NCI-H2029 treated with DMSO at 0.1 percent for 48 hours (cell line): ENCODE measurements around the gene EIF2S2.
A peak's percentile ranks its signal among the peaks of the same experiment; 100 is the strongest.

Source experiments
- DNase-seq: peaks from one replicate; lab custom pipeline; 2025; lab: John Stamatoyannopoulos, UW

Gene EIF2S2

DNA sequence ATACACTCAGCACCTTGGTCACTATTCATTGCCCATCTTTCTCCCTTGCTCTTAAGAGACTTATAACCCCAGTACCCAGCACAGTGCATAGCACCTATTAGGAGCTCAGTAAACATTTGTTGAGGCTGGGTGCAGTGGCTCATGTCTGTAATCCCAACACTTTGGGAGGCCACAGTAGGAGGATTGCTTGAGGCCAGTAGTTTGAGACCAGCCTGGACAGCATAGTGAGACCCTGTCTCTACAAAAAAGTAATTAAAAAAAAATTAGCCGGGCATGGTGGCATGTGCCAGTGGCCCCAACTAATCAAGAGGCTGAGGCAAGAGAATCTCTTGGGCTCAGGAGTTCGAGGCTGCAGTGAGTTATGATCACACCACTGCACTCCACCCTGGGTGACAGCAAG is 8.2 kb upstream of the EIF2S2 start:
- DNase-seq: no peak

- DNase-seq: no peak
Measured at GRCh38 chr20:34115232-34115631, 3.2 kb upstream of the EIF2S2 start.

- no peak for DNase-seq
Measured at GRCh38 chr20:34114809-34115208, 2.8 kb upstream of the EIF2S2 start.

- DNase-seq: no peak
Measured at GRCh38 chr20:34112600-34113101, 608 bp upstream of the EIF2S2 start.

DNA sequence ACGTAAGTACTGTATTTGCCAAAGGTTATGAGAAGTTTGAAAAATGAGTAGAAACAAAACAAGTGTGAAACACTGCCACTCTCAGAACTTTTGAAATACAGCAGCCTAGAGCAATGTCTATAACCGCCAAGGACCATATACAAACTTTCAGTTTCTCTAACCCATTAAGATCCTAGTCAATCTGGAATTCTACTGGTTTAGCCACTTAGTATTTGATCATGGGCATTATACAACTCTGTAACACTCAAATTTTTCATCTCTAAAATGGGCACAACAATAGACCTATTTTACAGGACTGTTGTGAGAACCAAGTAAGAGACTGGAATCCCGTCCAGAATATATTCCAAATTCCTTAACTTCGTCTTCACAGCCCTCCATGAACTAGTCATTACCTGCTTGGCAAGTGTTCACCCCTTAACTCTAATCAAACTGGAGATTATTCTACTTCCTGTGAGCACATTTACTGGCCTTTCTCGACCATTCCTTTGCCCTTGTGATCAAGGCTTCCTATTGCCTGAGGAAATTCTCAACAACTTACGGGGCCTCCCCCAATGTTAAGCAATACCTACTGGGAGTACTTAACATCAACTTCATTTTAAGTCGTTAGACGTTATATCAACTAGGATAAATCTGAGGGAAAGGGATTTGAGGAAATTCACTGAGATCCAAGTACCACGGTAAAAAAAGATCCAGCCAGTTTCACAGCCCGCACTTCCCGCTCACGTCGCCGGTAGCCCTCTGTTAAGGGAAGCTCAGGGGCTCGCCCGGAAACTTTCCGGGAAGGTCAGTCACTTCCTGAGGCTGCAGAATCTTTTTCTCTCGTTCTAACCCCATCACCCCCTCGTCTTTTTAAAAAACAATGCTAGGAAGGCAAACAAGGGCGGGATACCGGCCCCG is 1.1 kb downstream of the EIF2S2 start:
- no peak for DNase-seq

GRCh38 chr20:34110025-34110744 is 1.9 kb downstream of the EIF2S2 start:
- no peak for DNase-seq

DNA sequence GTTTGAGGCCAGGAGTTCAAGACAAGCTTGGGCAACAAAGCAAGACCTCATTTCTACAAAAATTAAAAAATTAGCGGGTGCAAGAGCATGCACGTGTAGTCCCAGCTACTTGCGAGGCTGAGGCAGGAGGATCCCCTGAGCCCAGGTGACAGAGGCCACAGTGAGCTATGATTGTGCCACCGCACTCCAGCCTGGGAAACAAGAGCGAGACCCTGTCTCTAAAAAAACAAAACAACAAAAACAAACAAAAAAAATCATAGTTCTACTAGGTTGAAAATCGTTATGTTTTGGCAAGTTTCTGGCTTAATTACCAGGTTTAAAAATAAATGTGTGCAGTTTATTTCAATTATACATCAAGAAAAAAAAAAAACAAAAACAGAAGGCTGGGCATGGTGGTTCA is 2.6 kb downstream of the EIF2S2 start:
- no peak for DNase-seq

- DNase-seq: no peak
Measured at GRCh38 chr20:34108616-34109174, 3.3 kb downstream of the EIF2S2 start.

- DNase-seq: no peak
Measured at GRCh38 chr20:34105978-34106675, 5.9 kb downstream of the EIF2S2 start.

DNA sequence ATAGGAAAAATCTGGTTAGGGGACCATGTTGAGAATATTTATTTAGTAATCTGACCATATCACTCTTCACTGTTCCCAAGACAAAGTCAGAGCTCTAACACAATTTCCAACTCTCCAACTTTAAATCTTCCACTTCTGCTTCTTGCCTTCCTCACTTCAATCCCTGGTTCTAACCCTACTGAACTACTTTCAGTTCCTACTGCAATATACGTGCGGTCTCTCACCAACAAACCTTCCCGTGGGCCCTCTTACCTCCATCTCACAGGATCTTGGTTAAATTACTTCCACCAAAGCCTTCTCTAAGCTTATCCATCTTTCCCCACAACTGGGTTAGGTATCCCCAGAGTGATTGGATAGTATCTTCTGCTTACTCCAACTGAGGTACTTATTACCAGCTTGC is 8.0 kb downstream of the EIF2S2 start:
- DNase-seq: no peak

DNA sequence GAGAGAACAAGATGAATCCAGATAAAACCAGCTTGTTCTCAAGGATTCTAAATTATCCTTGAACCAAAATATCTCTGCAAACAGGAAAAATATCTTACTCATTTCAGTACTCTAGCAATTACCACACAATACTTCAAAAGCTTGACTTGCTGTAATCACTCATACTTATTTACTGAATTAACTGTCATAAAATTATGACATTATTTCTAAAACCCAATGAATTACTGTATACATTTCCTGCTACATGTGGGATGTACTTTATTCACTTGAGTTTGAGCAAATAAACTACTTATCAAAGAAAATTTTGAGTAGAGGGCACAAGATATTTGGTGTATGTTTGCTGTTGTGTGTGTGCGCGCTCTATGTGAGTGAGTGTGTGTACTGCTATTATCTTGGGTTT is 9.7 kb downstream of the EIF2S2 start:
- DNase-seq: no peak

DNA sequence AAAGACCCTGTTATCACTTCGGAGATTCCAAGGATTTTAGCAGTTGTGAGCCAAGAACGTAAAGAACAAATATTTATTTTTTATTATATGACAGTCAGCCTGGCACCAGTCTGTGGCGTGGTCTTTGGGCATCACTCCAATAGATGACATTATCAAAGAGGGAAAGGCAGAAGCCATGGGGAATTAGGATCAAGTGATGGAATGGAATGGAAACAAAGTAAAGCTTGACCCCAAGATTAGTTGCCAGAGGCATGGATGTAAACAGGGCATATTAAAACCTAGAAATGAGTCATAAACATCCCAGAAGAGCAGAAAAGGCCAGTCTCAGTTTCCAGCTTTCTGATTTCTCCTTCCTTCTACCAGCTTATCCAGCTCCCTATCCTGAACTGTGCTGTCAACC is 11.5 kb downstream of the EIF2S2 start:
- DNase-seq: no peak

DNA sequence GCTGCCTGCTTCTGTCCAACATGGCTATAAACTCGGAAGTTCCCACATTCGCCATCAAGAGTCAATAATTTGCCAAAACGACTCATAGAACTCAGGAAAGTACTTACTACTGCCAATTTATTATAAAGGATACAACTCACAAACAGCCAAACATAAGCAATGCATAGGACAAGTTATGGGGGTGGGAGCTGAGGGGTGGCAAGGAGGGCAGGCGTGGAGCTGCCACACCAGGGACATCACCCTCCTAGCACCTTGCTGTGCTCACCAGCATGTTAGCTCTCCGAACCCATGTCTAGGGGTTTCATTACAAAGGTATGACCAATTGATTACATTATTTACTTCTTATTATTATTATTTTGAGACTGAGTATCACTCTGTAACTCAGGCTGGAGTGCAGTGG is 12.4 kb downstream of the EIF2S2 start:
- DNase-seq: no peak

- DNase-seq: no peak
Measured at GRCh38 chr20:34098570-34098969, 13.5 kb downstream of the EIF2S2 start.

GRCh38 chr20:34096699-34097444 is 15.2 kb downstream of the EIF2S2 start:
- DNase-seq: no peak

GRCh38 chr20:34095825-34096224 is 16.2 kb downstream of the EIF2S2 start:
- DNase-seq: no peak

DNA sequence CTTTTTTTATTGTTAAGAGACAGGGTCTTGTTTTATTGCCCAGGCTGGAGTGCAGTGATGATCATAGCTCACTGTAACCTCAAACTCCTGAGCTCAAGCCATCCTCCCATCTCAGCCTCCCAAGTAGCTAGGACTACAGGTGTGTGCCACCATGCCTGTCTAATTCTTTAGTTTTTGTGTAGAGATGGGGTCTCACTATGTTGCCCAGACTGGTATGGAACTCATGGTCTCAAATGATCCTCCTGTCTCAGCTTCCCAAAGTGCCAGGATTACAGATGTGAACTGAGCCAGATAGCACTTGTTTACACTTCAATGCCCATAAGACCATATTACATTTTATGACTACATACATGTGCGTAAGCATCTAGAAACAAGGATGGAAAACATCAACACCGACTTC is 18.1 kb downstream of the EIF2S2 start:
- DNase-seq: no peak

DNA sequence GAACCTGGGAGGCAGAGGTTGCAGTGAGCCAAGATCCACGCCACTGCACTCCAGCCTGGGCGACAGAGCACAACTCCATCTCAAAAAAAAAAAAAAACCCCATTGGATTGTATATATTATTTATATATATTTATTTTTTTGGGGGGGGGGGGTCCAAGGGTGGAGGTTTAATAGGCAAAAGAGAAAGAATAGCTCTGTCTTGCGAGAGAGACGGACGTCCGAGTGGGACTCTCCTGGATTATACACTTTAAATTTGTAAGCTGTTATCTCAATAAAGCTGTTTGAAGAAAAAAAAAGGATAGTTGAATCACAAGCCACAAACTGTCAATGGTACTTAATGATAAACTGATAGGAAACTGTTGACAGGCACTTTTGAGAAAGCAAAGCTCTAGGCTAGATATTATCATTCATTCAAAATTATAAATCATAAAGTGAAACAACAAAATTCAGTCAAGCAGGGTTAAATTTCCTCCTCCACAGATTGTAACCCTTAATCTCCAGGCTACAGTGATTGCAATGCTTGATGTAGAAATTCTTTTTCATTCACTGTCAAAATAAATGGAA is 20.3 kb downstream of the EIF2S2 start:
- DNase-seq: no peak

DNA sequence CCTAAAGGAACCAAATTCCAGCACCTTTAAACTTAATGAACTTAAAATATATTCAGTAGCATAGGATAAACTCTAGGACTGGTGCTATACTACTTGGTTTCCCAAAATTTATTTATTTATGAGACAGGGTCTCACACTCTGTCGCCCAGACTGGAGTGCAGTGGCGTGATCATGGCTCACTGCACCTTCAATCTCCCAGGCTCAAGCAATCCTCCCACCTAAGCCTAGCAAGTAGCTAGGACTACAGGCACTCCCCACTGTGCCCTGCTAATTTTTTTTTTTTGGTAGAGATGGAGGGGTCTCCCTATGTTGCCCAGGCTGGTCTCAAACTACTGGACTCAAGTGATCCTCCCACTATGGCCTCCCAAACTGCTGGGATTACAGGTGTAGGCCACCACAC is 21.4 kb downstream of the EIF2S2 start:
- DNase-seq: no peak

DNA sequence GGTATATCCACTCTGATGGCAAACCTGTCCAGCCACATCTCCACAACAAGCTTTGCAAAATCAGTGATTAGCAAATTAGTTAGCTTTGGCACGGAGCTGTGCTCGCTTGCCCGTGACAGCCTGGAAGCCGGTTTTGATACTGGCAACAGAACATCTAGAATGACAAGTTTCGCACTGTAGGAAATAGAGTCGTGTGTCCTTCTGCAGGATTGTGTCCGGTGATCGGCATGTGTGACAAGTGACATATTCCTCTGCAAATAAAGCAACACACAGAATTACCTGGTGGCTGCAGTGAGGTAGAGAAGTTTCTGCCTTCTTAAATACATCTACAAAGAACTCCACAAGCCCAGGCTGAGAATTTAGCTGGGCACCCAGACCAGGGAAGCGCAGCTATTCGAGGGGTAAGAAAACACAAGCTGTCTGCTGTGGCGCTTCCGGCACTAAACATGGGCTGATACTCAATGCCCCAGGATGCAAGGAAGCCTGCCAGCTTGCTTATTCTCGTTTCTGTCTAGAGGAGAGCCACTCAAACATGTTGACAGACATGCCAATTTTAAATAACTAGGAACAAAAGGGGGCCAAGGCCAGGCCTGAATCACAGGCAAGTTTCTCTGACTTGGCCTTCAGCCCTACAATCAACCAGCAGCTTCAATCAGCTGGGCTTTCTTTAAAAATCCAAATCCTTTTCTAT is 22.2 kb downstream of the EIF2S2 start:
- DNase-seq: peak; percentile 90

GRCh38 chr20:34089175-34089479 is 22.9 kb downstream of the EIF2S2 start:
- DNase-seq: no peak
